Activated T-cell treated with anti-CD3 and anti-CD28 coated beads, Interleukin-2, amount 50 U/mL, for 72 hours (primary cell): ENCODE data around the gene ERC2. TPM values are rescaled to one million over a fixed set of nuclear protein-coding genes. Genes with fewer than 3 reads are reported as not detected.

ENCODE experiments used
- ATAC-seq, 2 donors: fragments of 150-1000 bp; cut with Tn5 transposase; replicated peaks in 1 of 2; 2 replicates each; pipeline ENCODE4 v1.10.0; 2021; ENCODE audit warnings: moderate library complexity in 2 of 2, mild to moderate bottlenecking in 1 of 2
- DNase-seq, 2 donors: peaks; one replicate each; pipeline ENCODE4 v3.0.0; 2021 to 2022; ENCODE audit warnings: mixed read lengths in 1 of 2
- H3K27ac Mint-ChIP-seq: one replicate; pipeline ENCODE4 v1.8.0; 2022; ENCODE audit warnings: mild to moderate bottlenecking, moderate library complexity, mixed read lengths
- H3K27me3 Mint-ChIP-seq: one replicate; pipeline ENCODE4 v1.8.0; 2022; ENCODE audit warnings: low read depth, mixed read lengths
- H3K36me3 Mint-ChIP-seq, 2 donors: one replicate each; pipeline ENCODE4 v1.8.0; 2022; ENCODE audit warnings: mixed read lengths in 2 of 2, mild to moderate bottlenecking in 1 of 2; ENCODE audit not compliant: insufficient read depth in 2 of 2
- H3K4me1 Mint-ChIP-seq: one replicate; pipeline ENCODE4 v1.8.0; 2022; ENCODE audit warnings: low read depth, mixed read lengths
- H3K4me3 Mint-ChIP-seq, 2 donors: one replicate each; pipeline ENCODE4 v1.8.0; 2022; ENCODE audit warnings: mild to moderate bottlenecking in 2 of 2, mixed read lengths in 2 of 2, moderate library complexity in 2 of 2
- H3K9me3 Mint-ChIP-seq, 2 donors: one replicate each; pipeline ENCODE4 v1.8.0; 2022; ENCODE audit warnings: mixed read lengths in 2 of 2
- total RNA-seq, 2 donors: library from RNA; stranded (reverse); gene quantifications; one replicate each; pipeline ENCODE4 v1.2.3, GENCODE V29; 2022

Gene ERC2
- total RNA-seq, 2 donors from 2014 or later, result 0.19 to 0.35 TPM

GRCh38 chr3:55551644-55552043 lies 916.6 kb downstream of the ERC2 start:
- Mint-ChIP-seq H3K36me3 (no peaks in the 10 kb centered on the region), H3K27ac (no peak overlapping the region), H3K4me3 (no peak overlapping the region), H3K27me3 (no peaks in the 10 kb centered on the region), H3K9me3 (peaks cover 0 to 2% of the 10 kb centered on the region in 2 donors), H3K4me1 (no peaks in the 10 kb centered on the region)
- DNase-seq (no peak), ATAC-seq (no peak)

DNA sequence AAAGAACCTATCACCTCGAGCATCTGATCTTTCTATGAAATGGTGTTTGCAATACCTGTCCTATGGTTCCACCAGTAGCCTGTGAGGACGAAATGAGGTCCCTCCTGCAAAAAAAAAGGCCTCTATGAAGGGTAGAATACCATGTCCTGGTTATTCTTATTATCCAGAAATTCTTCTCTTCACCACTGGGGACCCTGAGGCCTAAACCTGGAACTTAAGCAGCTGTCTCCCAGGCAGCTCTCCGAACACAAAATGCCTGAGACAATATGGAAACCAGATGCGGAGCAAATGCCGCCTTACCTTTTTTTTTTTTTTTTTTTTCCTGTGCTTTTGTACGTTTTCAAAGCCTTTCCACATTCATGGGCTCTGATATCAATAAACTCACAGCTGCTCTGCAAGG lies 919.1 kb downstream of the ERC2 start:
- Mint-ChIP-seq H3K36me3 (no peaks in the 10 kb centered on the region), H3K4me1 (no peaks in the 10 kb centered on the region), H3K4me3 (no peak overlapping the region), H3K27me3 (no peaks in the 10 kb centered on the region), H3K27ac (no peak overlapping the region), H3K9me3 (peaks cover 0 to 2% of the 10 kb centered on the region in 2 donors)
- DNase-seq, result no peak
- ATAC-seq, result no peak

- Mint-ChIP-seq H3K4me1 (no peaks in the 10 kb centered on the region), H3K27me3 (peaks cover 10% of the 10 kb centered on the region), H3K27ac (no peak overlapping the region), H3K9me3 (peaks cover 0 to 4% of the 10 kb centered on the region in 2 donors), H3K36me3 (no peaks in the 10 kb centered on the region), H3K4me3 (no peak overlapping the region)
- DNase-seq, result no peak
- no peak for ATAC-seq
Observed at GRCh38 chr3:55546866-55547669, 921.2 kb downstream of the ERC2 start.

DNA sequence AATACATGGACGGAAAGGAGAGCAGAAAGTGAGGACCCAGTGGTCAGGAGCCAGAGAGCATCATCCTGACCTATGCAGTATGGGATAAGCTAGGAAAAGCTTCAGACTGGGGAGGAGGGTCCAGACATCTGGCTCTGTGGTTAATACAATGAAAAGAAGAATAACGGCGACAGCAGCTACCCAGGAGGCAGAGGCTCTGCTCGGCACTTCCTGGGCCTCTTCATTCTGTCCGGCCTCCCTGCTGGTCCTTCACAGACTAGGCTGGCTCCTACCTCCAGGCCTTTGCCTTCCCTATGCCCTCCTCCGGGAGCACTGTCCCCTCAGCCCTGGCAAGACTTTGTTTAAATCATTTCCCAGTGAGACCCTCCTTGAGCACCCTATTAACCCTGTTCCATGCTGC lies 922.3 kb downstream of the ERC2 start:
- H3K27ac Mint-ChIP-seq, result no peak overlapping the region
- ATAC-seq, result no peak
- H3K36me3 Mint-ChIP-seq, result no peaks in the 10 kb centered on the region
- peaks cover 10% of the 10 kb centered on the region for H3K27me3 Mint-ChIP-seq
- no peaks in the 10 kb centered on the region for H3K4me1 Mint-ChIP-seq
- no peak for DNase-seq
- peaks cover 0 to 4% of the 10 kb centered on the region in 2 donors for H3K9me3 Mint-ChIP-seq
- no peak overlapping the region for H3K4me3 Mint-ChIP-seq

DNA sequence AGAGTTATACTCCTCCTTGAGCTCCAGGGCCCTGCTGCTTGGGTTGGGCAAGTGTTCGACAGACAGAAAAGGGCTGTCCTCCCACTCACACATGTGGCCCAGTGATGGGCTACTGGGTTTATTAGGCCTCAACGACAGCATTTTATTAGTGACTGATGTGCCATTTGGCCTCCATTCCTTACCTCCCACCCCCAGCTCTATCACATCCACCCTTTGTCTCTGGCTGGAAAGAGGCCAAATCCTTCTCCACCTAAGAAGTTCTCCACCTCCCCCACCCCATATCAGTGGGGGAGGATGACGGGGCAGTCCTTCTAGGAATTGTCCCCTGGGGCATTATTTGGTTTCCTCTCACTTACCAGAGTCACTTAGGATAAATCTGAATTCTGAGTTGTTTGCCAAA lies 924.0 kb downstream of the ERC2 start:
- ATAC-seq, result no peak
- DNase-seq, result no peak
- Mint-ChIP-seq H3K36me3 (no peaks in the 10 kb centered on the region), H3K27ac (no peak overlapping the region), H3K4me3 (no peak overlapping the region), H3K9me3 (peaks cover 0 to 2% of the 10 kb centered on the region in 2 donors), H3K27me3 (peaks cover 10% of the 10 kb centered on the region), H3K4me1 (no peaks in the 10 kb centered on the region)

GRCh38 chr3:55543181-55543614 lies 925.1 kb downstream of the ERC2 start:
- Mint-ChIP-seq H3K4me3 (no peak overlapping the region), H3K36me3 (no peaks in the 10 kb centered on the region), H3K9me3 (peaks cover 0 to 2% of the 10 kb centered on the region in 2 donors), H3K27ac (no peak overlapping the region), H3K4me1 (no peaks in the 10 kb centered on the region), H3K27me3 (peaks cover 10% of the 10 kb centered on the region)
- ATAC-seq (no peak), DNase-seq (no peak)

- DNase-seq (no peak), ATAC-seq (no peak)
- Mint-ChIP-seq H3K9me3 (peaks cover 0 to 2% of the 10 kb centered on the region in 2 donors), H3K4me1 (no peaks in the 10 kb centered on the region), H3K36me3 (no peaks in the 10 kb centered on the region), H3K27me3 (peaks cover 10% of the 10 kb centered on the region), H3K4me3 (no peak overlapping the region), H3K27ac (no peak overlapping the region)
Observed at GRCh38 chr3:55541456-55541855, 926.8 kb downstream of the ERC2 start.

DNA sequence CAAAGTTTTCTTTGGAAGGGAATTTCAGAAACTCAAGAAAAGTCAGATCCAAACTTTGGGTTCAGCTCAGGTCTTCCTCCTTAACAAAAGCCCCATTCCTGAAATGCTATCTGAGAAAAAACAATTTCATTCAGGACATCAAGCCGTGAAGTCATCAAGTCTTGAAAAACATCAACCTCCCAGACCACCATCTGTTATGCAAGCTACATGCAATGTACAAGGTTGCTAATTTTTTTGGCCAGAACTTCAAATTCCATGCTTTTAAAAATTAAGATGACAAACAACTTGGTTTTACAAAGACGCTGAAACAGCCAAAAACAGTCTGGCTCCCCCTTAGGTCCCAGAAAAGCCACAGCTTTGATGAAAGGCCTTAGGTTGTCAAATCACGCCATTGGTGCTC lies 927.3 kb downstream of the ERC2 start:
- ATAC-seq (no peak), DNase-seq (no peak)
- H3K27me3 Mint-ChIP-seq, result peaks cover 10% of the 10 kb centered on the region
- H3K27ac Mint-ChIP-seq, result no peak overlapping the region
- no peaks in the 10 kb centered on the region for H3K4me1 Mint-ChIP-seq
- no peaks in the 10 kb centered on the region for H3K36me3 Mint-ChIP-seq
- H3K4me3 Mint-ChIP-seq, result no peak overlapping the region
- H3K9me3 Mint-ChIP-seq, result peaks cover 0 to 2% of the 10 kb centered on the region in 2 donors

DNA sequence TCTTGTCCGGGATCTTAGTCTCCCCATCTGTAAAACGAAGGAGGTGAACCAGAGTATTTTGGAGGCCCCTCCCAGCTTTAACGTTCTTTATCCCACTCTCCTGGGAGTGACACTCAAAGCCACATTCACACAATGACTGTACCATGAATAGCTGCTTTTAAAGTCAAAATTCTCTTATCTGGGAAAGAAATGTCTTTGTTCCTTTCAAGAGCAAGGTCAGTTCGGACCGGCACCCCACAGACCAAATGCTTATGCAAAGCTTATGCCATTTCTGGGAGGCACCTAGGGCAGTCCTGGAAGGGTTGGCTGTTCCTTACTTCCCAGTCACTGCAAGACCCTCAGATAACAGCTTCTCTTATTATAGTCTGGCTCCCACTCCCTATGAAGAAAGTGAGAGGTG lies 927.7 kb downstream of the ERC2 start:
- H3K9me3 Mint-ChIP-seq, result peaks cover 0 to 2% of the 10 kb centered on the region in 2 donors
- no peak overlapping the region for H3K27ac Mint-ChIP-seq
- no peaks in the 10 kb centered on the region for H3K4me1 Mint-ChIP-seq
- H3K36me3 Mint-ChIP-seq, result no peaks in the 10 kb centered on the region
- DNase-seq (no peak), ATAC-seq (no peak)
- H3K4me3 Mint-ChIP-seq, result no peak overlapping the region
- H3K27me3 Mint-ChIP-seq, result peaks cover 10% of the 10 kb centered on the region

GRCh38 chr3:55538158-55538557 lies 930.1 kb downstream of the ERC2 start:
- no peak overlapping the region for H3K27ac Mint-ChIP-seq
- H3K9me3 Mint-ChIP-seq, result peaks cover 2 to 4% of the 10 kb centered on the region in 2 donors

DNA sequence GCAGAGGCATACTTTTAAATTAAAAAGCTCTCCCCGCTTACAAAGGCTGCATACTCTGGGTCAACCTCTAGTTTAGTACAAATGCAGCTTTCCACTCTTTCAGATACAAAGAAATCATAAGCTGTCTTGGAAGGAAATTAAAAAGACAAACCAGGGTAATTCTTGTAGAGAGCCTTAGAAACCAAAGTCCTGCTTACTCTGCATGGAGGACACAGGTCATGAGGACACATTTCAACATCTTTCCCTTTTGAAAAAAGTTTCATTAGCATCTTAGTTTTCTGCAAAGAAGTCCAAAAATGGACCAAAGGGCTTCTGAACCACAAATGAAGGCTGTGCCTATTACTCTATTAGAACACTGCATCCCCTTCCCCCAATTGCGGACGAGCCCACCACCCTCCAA lies 930.7 kb downstream of the ERC2 start:
- Mint-ChIP-seq H3K27me3 (peaks cover 5% of the 10 kb centered on the region), H3K9me3 (peaks cover 2% of the 10 kb centered on the region in 2 donors), H3K4me1 (no peaks in the 10 kb centered on the region), H3K36me3 (no peaks in the 10 kb centered on the region), H3K27ac (no peak overlapping the region), H3K4me3 (no peak overlapping the region)
- ATAC-seq (no peak), DNase-seq (no peak)

More at GRCh38 chr3:55538158-55538557, 930.1 kb downstream of the ERC2 start:
- DNase-seq (no peak), ATAC-seq (no peak)
- Mint-ChIP-seq H3K36me3 (no peaks in the 10 kb centered on the region), H3K4me3 (no peak overlapping the region), H3K4me1 (no peaks in the 10 kb centered on the region), H3K27me3 (peaks cover 10% of the 10 kb centered on the region)

DNA sequence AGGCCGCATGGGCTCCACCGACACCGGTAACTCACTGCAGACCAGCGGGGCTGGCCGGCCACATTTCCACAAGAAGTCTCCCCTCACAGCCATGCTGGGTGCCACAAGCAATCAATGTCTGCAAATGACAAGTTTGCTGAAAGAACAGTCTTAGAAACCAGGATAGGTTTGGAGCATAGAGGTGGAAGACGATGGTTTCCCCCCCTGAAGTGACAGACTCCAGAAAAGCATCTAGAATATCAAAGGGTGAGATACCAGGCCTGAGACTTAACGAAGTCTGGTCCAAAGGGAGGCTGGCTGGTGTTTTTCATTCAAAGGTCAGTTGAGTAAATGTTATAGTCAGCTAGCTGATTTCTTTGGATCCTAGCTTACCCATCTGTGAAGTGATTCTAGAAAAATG lies 931.1 kb downstream of the ERC2 start:
- peaks cover 2% of the 10 kb centered on the region in 2 donors for H3K9me3 Mint-ChIP-seq
- H3K4me3 Mint-ChIP-seq, result no peak overlapping the region
- no peak overlapping the region for H3K27ac Mint-ChIP-seq
- H3K36me3 Mint-ChIP-seq, result no peaks in the 10 kb centered on the region
- ATAC-seq, result no peak
- DNase-seq, result no peak
- H3K4me1 Mint-ChIP-seq, result no peaks in the 10 kb centered on the region
- H3K27me3 Mint-ChIP-seq, result peaks cover under 1% of the 10 kb centered on the region

DNA sequence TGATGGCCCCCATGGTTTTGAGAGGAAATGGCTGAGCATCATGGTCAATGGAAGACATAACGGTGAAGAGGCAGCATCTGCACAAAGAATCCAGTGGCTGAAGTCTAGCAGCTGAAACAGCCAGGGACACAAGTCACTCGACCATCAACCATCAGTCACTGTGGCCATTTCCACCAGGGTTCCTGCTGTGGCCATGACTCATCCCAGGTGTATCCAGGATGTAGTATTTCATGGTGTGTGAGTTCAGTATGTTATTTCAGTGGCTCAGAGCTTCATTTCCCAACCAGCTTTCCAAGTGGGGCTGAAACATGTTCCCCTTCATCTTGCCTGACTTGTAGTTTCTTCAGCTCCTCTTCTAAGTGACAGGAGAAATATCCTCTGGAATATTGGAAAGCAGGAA lies 933.4 kb downstream of the ERC2 start:
- Mint-ChIP-seq H3K9me3 (peaks cover 2 to 3% of the 10 kb centered on the region in 2 donors), H3K27ac (no peak overlapping the region), H3K4me1 (no peaks in the 10 kb centered on the region), H3K27me3 (no peaks in the 10 kb centered on the region), H3K4me3 (no peak overlapping the region), H3K36me3 (no peaks in the 10 kb centered on the region)
- no peak for DNase-seq
- ATAC-seq, result no peak

DNA sequence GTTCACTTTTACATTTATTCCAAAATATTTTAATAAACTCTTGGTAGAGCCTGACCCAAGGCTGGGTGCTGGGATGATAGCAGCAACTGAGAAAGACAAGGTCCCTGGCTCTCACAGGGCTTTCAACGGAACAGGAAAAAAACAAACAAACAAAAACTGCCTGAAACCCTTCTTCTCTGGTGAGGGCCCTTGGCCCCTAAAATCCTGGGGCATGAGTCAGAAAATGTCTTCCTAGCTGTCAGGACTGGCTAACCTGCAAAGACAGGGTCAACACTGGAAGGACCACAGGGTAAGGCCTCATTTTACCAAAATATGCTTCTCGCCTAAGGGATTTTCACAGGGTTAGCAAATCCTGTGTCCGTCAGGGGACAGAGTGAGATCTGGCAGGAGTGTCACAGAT lies 935.5 kb downstream of the ERC2 start:
- Mint-ChIP-seq H3K4me3 (no peak overlapping the region), H3K9me3 (peaks cover 2 to 3% of the 10 kb centered on the region in 2 donors), H3K27me3 (no peaks in the 10 kb centered on the region), H3K36me3 (no peaks in the 10 kb centered on the region), H3K4me1 (no peaks in the 10 kb centered on the region), H3K27ac (no peak overlapping the region)
- DNase-seq (no peak), ATAC-seq (no peak)
